ENCODE results near the gene SPEN.
"Not testable (repeated sequence)": the region's sequence is repeated elsewhere in the genome, so short reads cannot be mapped to it uniquely, and the experiment has no call there.

SPEN gene

DNA sequence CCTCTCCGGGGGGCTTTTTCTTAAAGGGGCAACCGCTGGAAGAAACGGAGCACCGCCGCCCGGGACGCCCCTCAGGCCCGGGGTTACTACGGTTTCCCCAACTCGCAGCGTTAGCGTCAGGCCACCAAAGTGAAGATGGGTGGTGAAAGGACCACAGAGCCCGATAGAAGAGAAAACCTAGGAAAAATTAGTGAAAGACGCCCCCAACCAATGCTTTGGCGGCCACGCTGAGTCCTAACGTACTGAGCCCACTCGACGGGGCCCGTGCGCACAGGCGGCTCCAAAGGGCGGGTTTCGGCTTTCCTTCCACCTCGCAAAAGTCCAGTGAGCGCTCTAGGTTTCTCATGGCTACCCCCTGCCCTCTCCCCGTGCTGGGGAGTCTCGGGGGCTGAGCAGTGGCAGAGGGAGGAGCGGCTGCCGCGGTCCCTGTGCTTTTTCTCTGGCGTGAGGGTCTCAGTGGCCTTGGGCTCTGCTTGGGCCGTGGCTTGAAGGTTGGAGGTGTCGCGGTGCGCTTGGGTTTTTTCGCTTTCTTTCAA lies 12.2 kb upstream of the SPEN start:
- DNase-seq = peak; percentile 38

DNA sequence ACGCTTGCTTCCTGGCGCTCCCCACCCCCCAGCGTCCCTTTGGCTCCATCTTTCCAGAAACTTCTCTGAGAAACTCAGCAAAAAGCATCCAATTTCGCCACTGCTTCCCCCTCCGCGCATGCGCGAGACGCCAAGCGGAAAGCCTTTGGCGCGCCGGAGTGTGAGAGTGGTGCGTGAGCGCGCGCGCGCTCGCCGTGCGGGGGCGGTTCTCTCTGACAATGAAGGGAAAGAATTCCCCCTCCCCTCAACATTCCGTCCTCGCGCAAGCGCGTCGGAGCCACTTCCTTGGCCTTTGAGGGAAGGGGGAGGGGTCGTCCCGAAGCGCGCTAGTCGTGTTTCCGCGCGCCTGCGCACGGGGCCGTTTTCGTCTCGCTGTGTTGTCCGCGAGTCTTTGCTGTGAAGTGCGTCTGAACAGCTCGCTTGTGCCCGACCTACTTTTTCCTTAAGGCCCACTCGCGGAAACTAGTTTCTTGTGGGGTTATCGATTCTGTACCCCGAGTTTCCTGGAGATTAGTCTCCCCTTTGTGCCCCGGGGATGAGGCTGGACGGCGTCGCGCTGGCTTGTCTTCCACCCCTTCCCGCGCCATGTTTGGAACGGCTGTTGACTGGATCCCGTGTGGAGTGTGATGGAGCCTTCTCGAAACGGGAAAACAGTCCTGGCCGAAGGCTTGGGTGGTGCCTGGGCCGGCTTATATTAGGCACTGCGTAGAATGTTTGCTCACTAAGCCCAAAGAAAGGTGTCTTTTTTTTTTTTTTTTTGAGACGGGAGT lies 11.6 kb upstream of the SPEN start:
- DNase-seq = peak; percentile 99

DNA sequence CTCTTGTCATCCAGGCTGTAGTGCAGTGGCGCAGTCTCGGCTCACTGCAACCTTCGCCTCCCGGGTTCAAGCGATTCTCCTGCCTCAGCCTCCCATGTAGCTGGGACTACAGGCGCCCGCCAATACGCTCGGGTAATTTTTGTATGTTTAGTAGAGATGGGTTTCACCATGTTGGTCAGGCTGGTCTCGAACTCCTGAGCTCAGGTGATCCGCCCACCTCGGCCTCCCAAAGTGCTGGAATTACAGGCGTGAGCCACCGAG lies 11.1 kb upstream of the SPEN start:
- DNase-seq = not testable (repeated sequence)

DNA sequence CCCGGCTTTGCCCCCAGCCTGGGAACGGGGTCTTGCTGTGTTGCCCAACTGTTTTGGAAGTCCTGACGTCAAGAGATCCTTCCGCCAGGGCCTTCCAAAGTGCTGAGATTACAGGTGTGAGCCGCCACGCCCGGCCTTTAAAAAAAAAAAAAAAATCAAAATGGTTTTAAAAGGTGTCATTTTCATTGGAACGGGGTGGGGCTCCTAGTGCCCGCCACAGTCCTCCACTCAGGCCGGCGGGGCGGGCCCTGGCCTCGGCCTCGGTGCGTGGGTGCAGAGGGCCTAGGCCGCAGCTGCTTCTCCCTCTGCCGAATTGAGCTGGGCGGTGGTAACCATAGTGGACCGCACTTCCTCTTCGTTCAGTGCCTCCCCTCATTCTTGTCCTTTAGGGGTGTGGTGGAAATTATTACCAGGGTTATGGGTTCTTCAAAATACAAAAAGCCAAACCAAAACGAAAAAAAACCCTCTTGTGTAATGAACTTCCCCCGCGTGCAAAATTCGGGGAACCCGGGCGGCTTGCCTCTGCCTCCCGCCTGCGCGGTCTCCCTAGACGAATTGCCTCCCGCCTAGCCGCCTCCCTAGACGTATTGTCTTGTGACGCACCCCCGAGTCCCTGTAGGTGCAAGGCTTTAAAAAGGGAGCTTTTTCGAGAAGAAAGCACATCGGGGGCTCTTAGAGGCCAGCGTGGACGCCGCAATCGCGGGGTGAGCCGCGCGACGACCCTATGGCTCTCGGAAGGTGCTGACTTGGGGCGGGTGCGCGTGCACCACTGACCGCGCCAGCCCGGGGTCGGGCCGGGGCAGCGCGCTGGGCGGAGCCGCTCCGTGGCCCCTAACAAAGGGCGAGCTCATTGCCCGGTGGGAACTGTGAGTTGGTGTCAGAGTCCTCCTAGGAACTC lies 10.5 kb upstream of the SPEN start:
- peak; percentile 21 for DNase-seq

DNA sequence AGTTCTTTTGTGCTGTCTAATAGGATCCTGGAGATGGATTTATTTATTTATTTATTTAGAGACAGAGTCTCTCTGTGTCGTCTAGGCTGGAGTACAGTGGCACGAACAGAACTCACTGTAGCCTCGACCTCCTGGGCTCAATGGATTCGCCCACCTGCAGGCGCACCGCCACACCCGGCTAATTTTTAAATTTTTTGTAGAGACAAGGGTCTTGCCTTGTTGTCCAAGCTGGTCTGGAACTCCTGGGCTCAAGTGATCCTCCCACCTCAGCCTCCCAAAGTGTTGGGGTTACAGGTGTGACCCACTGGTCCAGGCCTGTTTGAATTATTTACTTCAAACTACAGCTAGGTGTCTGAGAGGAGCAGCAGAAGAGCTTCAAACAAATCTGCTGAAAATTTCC lies 9.6 kb upstream of the SPEN start:
- DNase-seq = no peak

DNA sequence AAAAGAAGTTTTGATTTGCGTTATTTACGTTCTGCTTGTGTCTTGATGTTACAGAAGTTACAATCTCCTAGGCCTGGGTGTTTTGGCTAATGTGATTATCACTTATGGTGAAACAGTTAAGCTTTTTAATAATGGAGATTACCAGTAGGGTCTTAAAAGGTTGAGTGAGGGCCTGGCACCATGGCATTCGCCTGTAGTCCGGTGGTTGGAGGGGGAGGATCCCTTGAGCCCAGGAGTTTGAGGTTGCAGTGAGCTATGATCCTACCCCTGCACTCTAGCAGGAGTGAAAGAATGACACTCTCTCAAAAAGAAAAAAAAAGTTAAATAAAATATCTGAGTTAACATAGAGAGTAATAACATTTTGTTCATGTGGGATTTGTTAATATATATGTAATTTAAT lies 8.8 kb upstream of the SPEN start:
- DNase-seq = no peak

DNA sequence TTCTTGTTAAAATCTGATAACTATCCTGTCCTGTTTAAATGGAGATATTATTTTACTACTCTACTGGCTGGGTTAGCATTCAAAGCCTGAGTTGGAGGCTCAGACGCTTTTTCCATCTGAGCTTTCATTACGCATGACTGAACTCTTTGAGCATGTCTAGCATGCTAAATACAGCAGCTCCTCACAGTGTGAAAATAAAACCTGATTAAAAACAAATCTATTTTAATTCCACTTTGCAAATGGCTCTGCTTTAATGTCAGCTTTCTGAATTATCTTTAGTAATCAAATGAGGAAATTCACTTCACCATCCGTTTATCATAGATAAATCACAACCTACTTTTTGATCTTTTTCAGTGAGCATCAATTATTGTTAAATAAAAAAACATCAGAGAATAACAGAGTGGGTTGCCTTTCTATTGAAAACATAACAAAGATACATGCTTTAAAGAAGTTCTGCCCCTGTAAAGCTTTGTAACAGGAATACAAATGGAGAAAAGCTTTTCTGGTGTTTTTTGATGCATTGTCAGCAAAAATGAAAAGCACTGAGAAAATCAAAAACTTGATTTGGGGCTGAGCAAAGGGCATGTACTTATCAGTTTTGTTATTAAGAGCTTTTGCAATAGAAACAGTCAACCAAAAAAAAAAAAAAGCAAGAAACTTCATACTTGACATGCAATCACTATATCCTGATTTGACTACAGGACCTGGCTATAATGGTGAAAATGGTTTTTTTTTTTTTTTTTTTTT lies 3.5 kb upstream of the SPEN start:
- DNase-seq = no peak

DNA sequence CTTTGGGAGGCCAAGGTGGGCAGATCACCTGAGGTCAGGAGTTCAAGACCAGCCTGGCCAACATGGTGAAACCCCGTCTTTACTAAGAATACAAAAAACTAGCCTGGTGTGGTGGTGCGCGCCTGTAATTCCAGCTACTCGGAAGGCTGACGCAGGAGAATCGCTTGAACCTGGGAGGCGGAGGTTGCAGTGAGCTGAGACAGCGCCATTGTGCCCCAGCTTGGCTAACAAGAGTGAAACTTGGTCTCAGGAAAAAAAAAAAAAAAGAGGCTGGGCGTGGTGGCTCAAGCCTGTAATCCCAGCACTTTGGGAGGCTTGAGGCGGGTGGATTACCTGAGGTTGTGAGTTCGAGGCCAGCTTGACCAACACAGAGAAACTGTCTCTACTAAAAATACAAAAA lies 1.5 kb upstream of the SPEN start:
- not testable (repeated sequence) for DNase-seq

DNA sequence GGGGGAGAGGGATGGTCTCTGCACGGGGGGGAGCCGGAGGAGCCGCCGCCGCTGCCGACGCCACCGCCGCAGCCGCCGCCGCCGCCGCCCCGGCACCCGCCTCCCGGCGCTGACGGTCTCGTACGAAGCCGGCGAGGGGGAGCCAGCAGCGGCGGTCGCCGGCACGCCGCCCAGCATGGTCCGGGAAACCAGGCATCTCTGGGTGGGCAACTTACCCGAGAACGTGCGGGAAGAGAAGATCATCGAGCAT lies 311 bp downstream of the SPEN start:
- DNase-seq = no peak

DNA sequence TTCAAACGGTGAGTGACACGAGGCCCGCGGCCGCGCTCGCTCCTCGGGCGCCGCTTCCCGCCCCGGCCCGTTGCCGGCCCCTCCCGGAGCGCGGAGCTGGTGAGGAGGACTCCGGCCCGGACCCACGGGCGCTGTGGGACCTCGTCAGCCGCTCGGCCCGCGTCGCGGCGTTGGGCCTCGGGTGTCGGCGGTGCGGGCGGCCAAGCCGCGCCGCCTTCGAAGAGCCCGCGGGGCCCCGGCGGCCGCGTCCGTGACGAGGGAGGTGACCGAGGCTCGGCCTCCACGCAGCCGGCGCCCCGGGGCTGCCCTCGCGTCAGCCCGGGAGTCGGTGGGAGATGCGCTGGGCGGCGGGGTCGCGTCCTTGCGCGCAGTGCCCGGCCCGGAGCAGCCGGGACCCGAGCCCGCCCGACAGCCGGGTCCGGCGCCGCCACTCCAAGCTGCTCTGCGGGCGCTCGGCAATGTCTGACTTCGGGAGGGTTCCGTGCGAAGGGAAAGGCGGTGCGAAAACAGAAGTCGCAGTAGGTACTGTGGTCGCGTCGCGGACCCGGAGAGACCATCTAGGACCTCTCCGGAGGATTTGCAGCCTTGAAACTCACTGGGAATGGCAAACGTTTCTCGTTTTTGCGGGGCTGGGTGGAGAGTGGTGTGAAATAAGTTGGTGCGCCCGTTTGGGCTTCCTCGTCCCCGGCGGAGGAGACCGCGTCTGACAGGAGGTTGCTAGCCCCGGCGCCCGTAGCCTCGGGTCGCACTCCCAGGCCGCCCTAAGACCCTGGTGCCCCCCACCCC lies 829 bp downstream of the SPEN start:
- peak; percentile 40 for DNase-seq

DNA sequence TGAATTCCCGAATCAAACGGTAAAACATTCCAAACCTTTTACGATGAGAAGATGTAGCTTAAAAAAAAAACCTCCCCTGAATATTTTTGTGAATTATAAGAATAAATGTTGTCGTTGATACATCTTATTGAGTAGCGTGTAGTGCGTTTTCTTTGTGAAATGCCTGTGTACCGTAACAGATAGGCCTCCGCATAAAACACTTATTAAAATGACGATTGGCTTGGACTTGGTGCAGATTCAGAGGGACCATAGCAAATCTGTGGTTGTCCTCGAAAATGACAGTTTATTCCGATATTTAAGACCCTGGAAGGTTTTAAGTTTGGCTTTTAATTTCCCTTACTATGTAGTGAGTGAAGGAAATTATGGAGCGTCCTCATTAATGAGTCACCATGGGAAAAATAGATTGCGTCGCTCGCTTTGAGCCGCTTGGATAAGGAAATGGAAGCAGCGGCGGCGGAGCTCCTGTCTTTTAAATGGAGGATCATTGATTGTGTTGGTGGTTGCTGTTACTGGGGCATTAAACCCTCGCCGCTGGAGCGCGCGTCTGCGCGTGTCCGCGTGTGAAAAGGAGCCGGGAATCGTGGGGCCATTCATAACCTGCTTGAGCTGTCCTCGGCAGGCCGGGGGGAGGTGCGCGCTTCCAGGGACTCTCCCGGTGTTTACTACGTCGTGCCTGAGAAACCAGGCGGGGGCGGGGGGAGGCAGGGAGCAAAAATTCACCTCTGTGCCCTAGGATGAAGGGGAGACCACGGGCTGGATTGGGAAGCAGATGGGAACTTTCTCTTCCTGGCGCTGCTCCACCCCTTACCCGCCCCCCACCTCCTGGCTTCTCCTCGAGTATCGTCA lies 1.6 kb downstream of the SPEN start:
- peak; percentile 53 for DNase-seq

DNA sequence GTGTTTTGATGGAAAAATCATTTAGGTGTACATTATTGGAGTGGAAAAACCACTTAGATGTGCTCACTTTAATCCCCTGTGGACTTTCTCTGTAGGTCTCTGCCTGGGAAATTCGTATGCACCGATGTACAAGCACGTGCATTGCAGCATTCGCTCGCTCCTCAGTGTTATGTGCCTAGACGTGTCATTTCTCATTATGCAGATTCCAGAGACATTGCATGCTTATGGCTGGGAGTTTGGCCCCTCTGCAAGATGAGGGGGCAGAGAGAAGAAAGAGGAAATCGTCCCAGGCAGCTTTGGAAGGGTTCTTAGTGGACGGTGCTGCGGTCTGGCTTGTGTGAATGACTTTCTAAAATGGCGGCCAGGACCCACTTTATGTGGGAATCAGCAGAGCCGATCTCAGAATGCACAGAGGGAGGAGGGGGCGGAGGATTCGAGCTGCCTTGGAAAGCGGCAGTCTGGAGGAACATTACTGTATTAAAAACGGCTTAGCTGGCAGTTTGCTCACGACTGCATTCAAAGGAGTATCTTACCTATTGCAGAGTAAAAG lies 2.3 kb downstream of the SPEN start:
- DNase-seq = no peak

DNA sequence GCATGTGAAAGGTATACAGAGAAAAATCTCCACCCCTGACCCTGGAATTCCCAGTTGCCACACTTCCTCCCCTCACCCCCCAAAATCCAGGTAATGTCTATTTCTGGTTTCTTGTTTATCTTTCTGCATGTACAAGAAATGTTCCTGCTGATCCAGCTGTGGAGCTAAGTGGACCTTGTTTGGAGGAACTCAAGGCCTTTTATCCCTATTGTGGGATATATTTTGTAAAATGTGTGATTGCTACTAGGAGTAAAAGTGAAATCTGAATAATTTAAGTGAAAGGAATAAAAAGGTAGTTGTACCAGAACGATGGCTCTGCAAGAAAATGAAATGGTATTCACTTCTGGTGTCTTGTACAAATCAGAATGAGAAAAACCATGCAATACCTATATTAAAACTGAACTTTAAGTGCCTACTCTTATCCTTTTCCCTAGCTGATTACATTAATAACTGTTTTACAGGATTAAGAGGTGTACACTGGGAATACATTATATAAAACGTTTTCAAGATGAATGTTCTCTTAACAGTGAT lies 3.0 kb downstream of the SPEN start:
- DNase-seq = no peak

DNA sequence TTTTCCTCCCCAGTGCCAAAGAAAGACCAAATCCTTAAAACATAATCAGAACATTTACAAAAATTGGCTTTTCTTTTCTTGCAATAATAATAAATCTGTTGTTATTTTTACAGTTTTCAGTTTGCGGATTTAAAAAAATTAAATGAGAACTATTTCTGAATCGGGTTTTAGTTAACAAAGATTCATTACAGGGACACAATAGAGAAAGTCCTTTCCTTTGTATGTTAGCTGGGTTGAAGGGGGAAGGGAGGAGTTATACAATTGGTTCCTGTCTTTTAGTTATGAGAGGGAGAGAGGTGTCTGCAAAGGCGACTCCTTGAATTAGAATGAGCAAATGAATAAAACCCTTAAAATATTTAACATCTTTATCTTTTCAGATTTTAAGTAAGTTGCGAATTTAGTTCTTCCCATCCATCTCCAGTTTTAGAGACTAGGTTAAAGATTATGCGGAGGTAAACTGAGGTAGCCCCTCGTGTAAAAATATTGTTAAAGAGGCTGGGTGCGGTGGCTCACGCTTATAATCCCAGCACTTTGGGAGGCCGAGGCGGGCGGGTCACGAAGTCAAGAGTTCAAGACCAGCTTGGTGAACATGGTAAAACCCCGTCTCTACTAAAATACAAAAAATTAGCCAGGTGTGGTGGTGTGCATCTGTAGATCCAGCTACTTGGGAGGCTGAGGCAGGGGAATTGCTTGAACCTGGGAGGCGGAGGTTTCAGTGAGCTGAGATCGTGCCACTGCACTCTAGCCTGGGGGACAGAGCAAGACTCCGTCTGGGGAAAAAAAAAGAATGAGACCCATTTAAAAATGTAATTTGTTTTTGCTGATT lies 3.9 kb downstream of the SPEN start:
- no peak for DNase-seq

DNA sequence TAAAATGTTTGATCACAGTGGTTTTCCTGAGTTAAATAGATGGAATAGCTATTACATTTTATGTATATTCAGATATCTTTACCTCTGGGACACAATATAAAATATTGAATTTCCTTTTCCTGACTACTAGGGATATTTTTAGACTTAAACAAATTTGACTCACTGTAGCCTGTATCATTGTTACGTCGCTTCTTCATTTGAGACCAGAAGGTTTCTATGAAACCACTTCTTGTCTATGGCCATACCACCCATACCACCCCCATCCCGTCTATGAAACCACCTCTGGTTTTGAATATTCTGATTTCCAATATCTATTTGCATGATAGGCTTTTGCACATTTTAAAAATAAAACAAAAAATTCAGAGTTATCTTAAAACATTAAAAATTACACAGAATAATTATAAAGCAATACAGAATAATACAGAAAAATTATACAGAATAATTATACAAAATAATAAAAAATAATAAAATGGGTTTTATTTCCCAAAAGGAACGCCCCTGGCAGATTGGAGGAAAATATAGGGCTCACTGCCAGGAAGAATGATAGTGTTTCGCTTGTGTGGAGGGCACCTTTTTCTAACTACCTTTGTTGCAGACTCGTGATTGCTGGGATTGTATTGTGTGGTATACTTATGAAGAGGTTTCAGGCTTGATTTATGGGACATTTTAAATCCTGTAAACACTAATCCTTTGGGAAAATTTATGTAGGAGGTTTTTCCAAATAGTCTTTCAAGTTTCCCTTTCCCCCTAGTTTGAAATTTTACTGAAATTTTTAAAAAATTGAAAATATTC lies 4.7 kb downstream of the SPEN start:
- DNase-seq = no peak

DNA sequence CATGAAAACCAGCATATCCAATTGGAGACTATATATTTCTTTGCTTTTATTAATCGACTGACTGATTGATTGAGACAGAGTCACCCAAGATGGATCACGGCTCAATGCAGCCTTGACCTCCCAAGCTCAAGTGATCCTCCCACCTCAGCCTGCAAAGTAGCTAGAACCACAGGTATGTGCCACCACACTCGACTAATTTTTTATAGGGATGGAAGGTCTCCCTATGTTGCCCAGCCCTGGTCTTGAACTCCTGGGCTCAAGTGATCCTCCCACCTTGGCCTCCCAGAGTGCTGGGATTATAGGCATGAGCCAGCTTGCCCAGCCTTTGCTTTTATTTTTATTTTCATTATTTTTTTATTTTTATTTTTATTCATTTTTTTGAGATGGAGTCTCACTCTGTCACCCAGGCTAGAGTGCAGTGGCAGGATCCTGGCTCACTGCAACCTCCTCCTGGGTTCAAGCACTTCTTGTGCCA lies 5.4 kb downstream of the SPEN start:
- DNase-seq = no peak

DNA sequence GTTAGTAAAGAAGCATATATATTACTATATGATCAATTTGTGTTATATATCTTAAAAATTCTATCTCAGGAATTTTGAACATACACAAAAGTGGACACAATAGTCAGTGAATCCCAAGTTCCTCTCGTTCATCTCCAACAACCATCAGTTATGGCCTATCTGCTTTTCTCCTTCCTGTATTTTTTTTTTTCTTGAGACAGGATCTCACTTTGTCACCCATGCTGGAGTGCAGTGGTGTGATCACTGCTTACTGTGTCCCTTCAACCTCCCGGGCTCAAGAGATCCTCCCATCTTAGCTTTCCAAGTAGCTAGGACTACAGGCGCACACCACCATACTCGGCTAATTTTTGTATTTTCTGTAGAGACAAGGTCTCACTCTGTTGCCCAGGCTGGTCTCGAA lies 9.4 kb downstream of the SPEN start:
- no peak for DNase-seq

DNA sequence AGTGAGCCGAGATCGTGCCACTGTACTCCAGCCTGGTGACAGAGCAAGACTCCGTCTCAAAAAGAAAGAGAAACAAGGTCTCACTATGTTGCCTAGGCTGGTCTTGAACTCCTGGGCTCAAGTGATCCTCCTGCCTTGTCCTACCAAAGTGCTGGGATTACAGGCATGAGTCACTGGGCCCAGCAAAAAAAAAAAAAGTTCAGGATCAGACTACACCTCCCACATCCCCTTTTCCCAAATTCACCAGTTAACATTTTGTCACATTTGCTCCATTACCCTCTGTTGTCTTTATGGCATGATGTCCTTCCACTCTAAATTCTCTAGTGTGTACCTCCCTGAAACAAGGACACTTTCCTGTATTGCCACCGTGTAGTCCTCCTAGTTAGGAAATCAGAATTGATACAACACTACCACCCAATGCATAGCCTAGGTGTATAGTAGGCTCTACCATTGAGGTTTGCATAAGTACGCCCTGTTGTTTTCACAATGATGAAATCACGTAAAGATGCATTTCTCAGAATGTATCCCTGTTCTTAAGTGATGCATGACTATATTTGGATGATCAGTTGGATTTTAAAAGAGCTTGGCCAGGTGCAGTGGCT lies 10.7 kb downstream of the SPEN start:
- DNase-seq = no peak

All from activated gamma-delta T cell treated with Interleukin-2 at 50 U/mL for 16 hours (primary cell).